GM12891 (cell line): ENCODE data around the gene TRRAP.

Experiments used
- POLR2A ChIP-seq: IDR thresholded peaks from 2 replicates; pipeline ENCODE4 v1.6.1; 2011; ENCODE audit warnings: low read depth, low read length, control low read depth
- POLR2AphosphoS5 ChIP-seq: IDR thresholded peaks from 2 replicates; pipeline ENCODE4 v1.6.1; 2011; ENCODE audit warnings: low read depth, low read length, control low read depth
- SPI1 ChIP-seq: IDR thresholded peaks from 2 replicates; pipeline ENCODE4 v1.6.1; 2011; ENCODE audit warnings: low read depth, low read length, control low read depth

DNA sequence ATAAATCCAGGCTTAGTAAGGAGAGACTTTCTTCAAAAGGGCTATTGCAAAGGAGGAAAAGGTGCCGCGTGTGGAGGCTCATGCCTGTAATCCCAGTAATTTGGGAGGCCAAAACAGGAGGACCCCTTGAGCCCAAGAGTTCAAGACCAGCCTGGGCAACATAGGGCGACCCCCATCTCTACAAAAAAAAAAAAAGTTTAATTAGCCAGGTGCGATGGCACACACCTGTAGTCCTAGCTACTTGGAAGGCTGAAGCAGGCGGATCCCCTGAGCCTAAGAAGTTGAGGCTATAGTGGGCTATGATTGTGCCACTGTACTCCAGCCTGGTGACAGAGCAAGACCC lies 40.7 kb upstream of the TRRAP start:
- no peak for TF ChIP-seq POLR2A
- no peak for TF ChIP-seq POLR2AphosphoS5
- TF ChIP-seq SPI1, result no peak
